ENCODE measurements around the gene INPP5D. TPM values are rescaled to one million over a fixed set of nuclear protein-coding genes. Genes with fewer than 3 reads are reported as not detected.
A peak's percentile ranks its signal among the peaks of the same experiment; 100 is the strongest.
"Not testable (repeated sequence)": the region's sequence is repeated elsewhere in the genome, so short reads cannot be mapped to it uniquely, and the experiment has no call there.

INPP5D gene
- total RNA-seq, 3 donors from 2014 or later = 18.4 to 20.3 (median 20.0) TPM

DNA sequence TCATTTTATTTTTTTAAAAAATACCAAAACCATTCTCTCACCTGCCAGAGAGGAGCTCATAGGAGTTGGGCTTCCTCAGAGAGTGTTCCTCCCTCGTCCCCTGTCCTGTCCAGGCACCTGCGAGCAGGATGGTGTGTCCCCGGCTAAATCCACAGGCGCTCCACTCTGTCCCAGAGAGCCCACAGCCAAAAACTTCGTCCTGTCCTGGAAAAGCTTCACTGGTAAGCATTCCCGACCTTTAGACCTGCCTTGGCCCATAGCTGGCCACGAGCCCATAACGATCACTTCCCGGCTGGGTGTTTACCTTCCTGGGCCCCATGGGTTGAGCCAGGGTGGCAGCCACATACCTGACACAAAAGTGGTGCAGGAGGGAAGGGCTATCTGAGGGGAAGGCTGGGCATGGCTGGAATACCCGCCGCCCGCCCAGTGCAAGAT, 47.1 kb upstream of the INPP5D start, which contains the start of gene NGEF:
Gene NGEF (minus strand): TSS at position 230 of the 435 bp plus-strand sequence. CDS start 38,366 bp downstream, outside the sequence.
- Histone ChIP-seq H3K27ac (no peak within 1 kb of the TSS), H3K27me3 (no peaks in the 10 kb centered on the region), H3K36me3 (no peaks in the 10 kb centered on the region), H3K4me1 (no peaks in the 10 kb centered on the region), H3K4me3 (no peak within 1 kb of the TSS), H3K9me3 (peaks cover 0 to 10% of the 10 kb centered on the region in 2 donors)
- intact Hi-C loops (cut with DNase I; ENCODE audit: low total_unique reads) = no loop called here
- peak in 1 of 2 donors; percentile 42 for DNase-seq (ENCODE audit: low spot score in 2 of 2)
- TF ChIP-seq, protein P1, sequence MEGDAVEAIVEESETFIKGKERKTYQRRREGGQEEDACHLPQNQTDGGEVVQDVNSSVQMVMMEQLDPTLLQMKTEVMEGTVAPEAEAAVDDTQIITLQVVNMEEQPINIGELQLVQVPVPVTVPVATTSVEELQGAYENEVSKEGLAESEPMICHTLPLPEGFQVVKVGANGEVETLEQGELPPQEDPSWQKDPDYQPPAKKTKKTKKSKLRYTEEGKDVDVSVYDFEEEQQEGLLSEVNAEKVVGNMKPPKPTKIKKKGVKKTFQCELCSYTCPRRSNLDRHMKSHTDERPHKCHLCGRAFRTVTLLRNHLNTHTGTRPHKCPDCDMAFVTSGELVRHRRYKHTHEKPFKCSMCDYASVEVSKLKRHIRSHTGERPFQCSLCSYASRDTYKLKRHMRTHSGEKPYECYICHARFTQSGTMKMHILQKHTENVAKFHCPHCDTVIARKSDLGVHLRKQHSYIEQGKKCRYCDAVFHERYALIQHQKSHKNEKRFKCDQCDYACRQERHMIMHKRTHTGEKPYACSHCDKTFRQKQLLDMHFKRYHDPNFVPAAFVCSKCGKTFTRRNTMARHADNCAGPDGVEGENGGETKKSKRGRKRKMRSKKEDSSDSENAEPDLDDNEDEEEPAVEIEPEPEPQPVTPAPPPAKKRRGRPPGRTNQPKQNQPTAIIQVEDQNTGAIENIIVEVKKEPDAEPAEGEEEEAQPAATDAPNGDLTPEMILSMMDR (IDR thresholded peaks at IDR 0.05) = no peak
- no peak for TF ChIP-seq POLR2AphosphoS5 (IDR thresholded peaks at IDR 0.05)

DNA sequence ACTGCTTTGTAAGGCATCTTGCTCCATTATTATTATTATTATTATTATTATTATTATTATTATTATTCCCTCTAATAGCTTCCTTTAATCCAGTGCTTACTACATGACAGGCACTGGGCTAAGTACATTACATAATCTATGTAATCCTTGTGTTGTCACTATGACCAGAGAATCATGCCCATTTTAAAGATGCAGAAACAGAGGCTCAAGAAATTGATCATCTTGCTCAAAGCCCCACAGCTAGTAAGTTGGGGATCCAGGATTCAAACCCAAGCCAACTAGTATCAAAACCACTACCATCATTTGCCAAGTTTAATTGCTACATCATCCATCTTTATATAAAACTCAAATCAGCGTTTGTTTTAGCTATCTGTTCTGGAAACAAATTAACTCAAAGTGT, 46.5 kb upstream of the INPP5D start:
- Histone ChIP-seq H3K4me1 (no peaks in the 10 kb centered on the region), H3K27ac (no peak overlapping the region), H3K27me3 (no peaks in the 10 kb centered on the region), H3K4me3 (no peak overlapping the region), H3K36me3 (no peaks in the 10 kb centered on the region), H3K9me3 (peaks cover 0 to 13% of the 10 kb centered on the region in 2 donors)
- intact Hi-C loops (cut with DNase I; ENCODE audit: low total_unique reads) = no loop called here
- TF ChIP-seq, protein P1 (IDR thresholded peaks at IDR 0.05) = no peak
- TF ChIP-seq POLR2AphosphoS5 (IDR thresholded peaks at IDR 0.05) (no peak), POLR2A (IDR thresholded peaks at IDR 0.05) (no peak)
- no peak for DNase-seq (ENCODE audit: low spot score in 2 of 2)

DNA sequence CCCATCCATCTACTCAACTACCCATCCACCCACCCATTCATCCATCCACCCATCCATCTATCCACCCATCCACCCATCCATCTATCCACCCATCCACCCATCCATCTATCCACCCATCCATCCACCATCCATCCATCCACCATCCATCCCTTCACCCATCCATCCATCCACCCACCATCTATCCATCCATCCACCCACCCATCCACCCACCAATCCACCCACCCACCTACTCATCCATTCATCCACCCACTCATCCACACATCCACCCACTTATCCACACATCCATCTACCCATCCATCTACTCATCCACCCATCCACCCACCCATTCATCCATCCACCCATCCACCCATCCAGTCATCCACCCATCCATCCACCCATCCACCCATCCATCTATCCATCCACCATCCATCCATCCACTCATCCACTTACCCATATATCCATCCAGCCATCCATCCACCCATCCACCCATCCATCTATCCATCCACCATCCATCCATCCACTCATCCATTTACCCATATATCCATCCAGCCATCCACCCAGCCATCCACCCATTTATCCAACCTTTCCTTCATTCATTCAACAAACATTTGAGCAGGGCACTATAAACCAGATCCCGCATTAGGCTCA, 45.0 kb upstream of the INPP5D start:
- Histone ChIP-seq H3K27me3 (no peaks in the 10 kb centered on the region), H3K4me1 (no peaks in the 10 kb centered on the region), H3K4me3 (no peak overlapping the region), H3K9me3 (peaks cover 0 to 13% of the 10 kb centered on the region in 2 donors), H3K36me3 (no peaks in the 10 kb centered on the region), H3K27ac (no peak overlapping the region)
- intact Hi-C loops (cut with DNase I; ENCODE audit: low total_unique reads) = no loop called here
- TF ChIP-seq POLR2AphosphoS5 (IDR thresholded peaks at IDR 0.05) (no peak), POLR2A (IDR thresholded peaks at IDR 0.05) (no peak)
- TF ChIP-seq, protein P1 (IDR thresholded peaks at IDR 0.05) = no peak
- DNase-seq (ENCODE audit: low spot score in 2 of 2) = peak in 1 of 2 donors; percentile 9

DNA sequence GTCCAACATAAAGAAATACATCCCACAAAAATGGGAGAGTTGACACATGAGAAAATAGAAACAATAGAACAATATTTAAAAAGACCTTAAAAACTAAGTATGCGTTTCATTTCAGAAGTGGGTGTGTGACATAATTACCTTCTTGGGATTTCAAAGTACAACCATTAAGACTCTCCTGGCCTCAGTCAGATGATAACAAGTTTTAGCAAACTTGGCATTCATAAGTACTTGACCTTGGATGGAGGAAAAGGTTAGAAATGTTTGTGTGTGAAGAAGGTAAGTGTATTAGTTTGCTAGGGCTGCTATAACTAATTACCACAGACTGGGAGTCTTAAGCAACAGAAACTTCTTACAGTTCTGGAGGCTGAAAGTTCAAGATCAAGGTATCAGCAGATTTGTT, 42.2 kb upstream of the INPP5D start:
- TF ChIP-seq POLR2AphosphoS5 (IDR thresholded peaks at IDR 0.05) (no peak), POLR2A (IDR thresholded peaks at IDR 0.05) (no peak)
- TF ChIP-seq, protein P1 (IDR thresholded peaks at IDR 0.05) = no peak
- Histone ChIP-seq H3K4me3 (no peak overlapping the region), H3K27ac (no peak overlapping the region), H3K27me3 (no peaks in the 10 kb centered on the region), H3K36me3 (no peaks in the 10 kb centered on the region), H3K4me1 (no peaks in the 10 kb centered on the region), H3K9me3 (peaks cover 0 to 13% of the 10 kb centered on the region in 2 donors)
- no peak for DNase-seq (ENCODE audit: low spot score in 2 of 2)
- intact Hi-C loops (cut with DNase I; ENCODE audit: low total_unique reads) = no loop called here

DNA sequence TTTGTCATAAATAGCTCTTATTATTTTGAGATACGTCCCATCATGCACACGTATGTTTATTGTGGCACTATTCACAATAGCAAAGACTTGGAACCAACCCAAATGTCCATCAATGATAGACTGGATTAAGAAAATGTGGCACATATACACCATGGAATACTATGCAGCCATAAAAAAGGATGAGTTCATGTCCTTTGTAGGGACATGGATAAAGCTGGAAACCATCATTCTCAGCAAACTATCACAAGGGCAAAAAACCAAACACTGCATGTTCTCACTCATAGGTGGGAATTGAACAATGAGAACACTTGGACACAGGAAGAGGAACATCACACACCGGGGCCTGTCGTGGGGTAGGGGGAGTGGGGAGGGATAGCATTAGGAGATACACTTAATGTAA, 40.5 kb upstream of the INPP5D start:
- intact Hi-C loops (cut with DNase I; ENCODE audit: low total_unique reads); H3K4me1 ChIP-seq; DNase-seq (ENCODE audit: low spot score in 2 of 2); H3K27ac ChIP-seq; H3K36me3 ChIP-seq; H3K27me3 ChIP-seq; H3K4me3 ChIP-seq: not testable (repeated sequence)
- H3K9me3 ChIP-seq = peaks cover 0 to 13% of the 10 kb centered on the region in 2 donors
